Measurements from ENCODE around the gene PRKG1. TPM values are rescaled to one million over a fixed set of nuclear protein-coding genes. Genes with fewer than 3 reads are reported as not detected.

The PRKG1 gene
- total RNA-seq, 2 donors from 2014 or later, result 145 to 381 TPM

DNA sequence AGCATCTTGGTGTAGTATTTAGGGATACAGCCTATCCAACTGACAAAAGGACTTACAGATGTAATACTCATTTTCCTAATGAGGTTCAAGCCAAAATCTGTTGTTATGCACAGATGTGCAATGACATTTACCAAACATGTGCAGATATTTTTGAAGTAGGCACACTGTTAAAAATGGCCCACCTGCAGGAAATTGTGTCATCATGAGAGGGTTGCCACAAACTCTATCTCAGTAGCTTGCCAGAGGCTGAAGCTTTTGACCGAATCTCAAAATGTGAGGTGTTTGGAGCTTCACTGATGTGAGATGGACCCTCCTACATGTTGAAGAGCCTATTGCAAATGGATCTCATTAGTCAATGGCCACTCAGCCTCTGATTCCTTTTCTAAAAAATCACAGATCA lies 714.8 kb downstream of the PRKG1 start:
- ATAC-seq (ENCODE audit: insufficient number of reproducible peaks, low FRiP score, low read depth) (no peak), DNase-seq (ENCODE audit: low spot score) (no peak)
- Histone ChIP-seq H3K27ac (peak overlapping the region in 1 of 2 donors; percentile 54), H3K9me3 (peaks cover 19% of the 10 kb centered on the region), H3K27me3 (replicated peaks; ENCODE audit: insufficient read depth) (no peaks in the 10 kb centered on the region), H3K4me3 (no peak overlapping the region), H3K4me1 (ENCODE audit: control insufficient read depth in 1 of 2, low read depth in 2 of 2) (peaks cover 15 to 61% of the 10 kb centered on the region in 2 donors), H3K36me3 (no peaks in the 10 kb centered on the region)
- TF ChIP-seq, protein P1, sequence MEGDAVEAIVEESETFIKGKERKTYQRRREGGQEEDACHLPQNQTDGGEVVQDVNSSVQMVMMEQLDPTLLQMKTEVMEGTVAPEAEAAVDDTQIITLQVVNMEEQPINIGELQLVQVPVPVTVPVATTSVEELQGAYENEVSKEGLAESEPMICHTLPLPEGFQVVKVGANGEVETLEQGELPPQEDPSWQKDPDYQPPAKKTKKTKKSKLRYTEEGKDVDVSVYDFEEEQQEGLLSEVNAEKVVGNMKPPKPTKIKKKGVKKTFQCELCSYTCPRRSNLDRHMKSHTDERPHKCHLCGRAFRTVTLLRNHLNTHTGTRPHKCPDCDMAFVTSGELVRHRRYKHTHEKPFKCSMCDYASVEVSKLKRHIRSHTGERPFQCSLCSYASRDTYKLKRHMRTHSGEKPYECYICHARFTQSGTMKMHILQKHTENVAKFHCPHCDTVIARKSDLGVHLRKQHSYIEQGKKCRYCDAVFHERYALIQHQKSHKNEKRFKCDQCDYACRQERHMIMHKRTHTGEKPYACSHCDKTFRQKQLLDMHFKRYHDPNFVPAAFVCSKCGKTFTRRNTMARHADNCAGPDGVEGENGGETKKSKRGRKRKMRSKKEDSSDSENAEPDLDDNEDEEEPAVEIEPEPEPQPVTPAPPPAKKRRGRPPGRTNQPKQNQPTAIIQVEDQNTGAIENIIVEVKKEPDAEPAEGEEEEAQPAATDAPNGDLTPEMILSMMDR (IDR thresholded peaks at IDR 0.05), result no peak

DNA sequence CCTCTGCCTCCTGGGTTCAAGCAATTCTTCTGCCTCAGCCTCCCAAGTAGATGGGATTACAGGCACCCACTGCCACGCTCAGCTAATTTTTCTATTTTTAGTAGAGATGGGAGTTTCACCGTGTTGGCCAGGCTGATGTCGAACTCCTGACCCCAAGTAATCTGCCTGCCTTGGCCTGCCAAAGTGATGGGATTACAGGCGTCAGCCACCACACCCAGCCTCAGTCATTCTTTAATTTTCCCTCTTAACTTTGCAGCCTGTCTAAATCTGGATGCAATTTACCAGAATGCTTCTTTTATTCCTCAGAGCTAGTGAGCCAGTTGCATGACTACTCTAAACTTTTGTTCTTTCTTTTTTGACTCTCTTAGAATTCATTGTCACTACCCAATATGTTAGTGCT lies 715.6 kb downstream of the PRKG1 start:
- DNase-seq (ENCODE audit: low spot score), result no peak
- H3K27me3 ChIP-seq (replicated peaks; ENCODE audit: insufficient read depth), result no peaks in the 10 kb centered on the region

DNA sequence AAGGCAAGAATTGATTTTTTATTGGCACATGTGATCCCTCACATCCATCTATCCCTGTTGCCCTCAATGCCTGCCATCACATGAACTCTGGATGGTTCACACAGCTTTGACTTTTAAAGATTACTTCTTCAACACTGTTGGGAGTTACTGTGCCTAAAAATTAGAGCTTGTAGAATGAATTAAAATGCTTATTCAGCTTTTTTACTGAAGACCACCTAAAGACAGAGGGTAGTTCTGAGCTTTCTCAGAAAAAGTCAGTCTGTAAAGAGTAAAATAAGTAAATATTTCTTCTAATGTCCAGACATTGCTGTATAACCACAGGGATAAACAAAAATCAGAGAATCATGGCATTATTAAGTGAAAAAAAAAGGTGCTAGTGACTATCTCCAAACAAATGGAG lies 718.4 kb downstream of the PRKG1 start:
- TF ChIP-seq, protein P1 (IDR thresholded peaks at IDR 0.05), result no peak

More for the DNA sequence above, 715.6 kb downstream of the PRKG1 start:
- H3K27ac ChIP-seq, result peak overlapping the region in 1 of 2 donors; percentile 54
- H3K4me3 ChIP-seq, result no peak overlapping the region
- no peaks in the 10 kb centered on the region for H3K36me3 ChIP-seq
- H3K4me1 ChIP-seq (ENCODE audit: control insufficient read depth in 1 of 2, low read depth in 2 of 2), result peaks cover 15 to 56% of the 10 kb centered on the region in 2 donors
- ATAC-seq (ENCODE audit: insufficient number of reproducible peaks, low FRiP score, low read depth), result no peak
- TF ChIP-seq, protein P1 (IDR thresholded peaks at IDR 0.05), result no peak
- peaks cover 20% of the 10 kb centered on the region for H3K9me3 ChIP-seq

DNA sequence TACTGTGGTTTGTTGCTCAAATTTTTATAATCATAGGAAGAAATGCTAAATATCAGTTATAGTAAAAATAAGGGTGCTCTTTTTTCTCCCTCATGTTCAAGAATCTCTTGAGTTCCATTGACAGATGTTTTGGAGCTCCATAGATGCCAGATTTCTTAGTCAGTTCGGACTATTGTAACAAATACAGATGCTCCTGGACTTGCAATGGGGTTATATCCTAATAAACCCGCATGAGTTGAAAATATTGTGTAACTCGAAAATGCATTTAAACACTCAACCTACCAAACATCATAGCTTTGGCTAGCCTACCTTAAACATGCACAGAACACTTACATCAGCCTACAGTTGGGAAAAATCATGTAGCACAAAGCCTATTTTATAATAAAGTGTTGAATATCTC lies 725.8 kb downstream of the PRKG1 start:
- H3K9me3 ChIP-seq, result no peaks in the 10 kb centered on the region
- no peak overlapping the region for H3K4me3 ChIP-seq
- H3K36me3 ChIP-seq, result no peaks in the 10 kb centered on the region
- TF ChIP-seq, protein P1 (IDR thresholded peaks at IDR 0.05), result no peak
- DNase-seq (ENCODE audit: low spot score), result no peak
- no peaks in the 10 kb centered on the region for H3K27me3 ChIP-seq (replicated peaks; ENCODE audit: insufficient read depth)
- no peak for ATAC-seq (ENCODE audit: insufficient number of reproducible peaks, low FRiP score, low read depth)
- H3K27ac ChIP-seq, result peak overlapping the region; percentile 48 to 49
- peaks cover 3 to 21% of the 10 kb centered on the region in 2 donors for H3K4me1 ChIP-seq (ENCODE audit: control insufficient read depth in 1 of 2, low read depth in 2 of 2)

More for the DNA sequence above, 718.4 kb downstream of the PRKG1 start:
- ATAC-seq (ENCODE audit: insufficient number of reproducible peaks, low FRiP score, low read depth) (no peak), DNase-seq (ENCODE audit: low spot score) (no peak)
- no peak overlapping the region for H3K4me3 ChIP-seq
- H3K36me3 ChIP-seq, result no peaks in the 10 kb centered on the region
- H3K27ac ChIP-seq, result no peak overlapping the region
- H3K9me3 ChIP-seq, result peaks cover 20% of the 10 kb centered on the region
- H3K27me3 ChIP-seq (replicated peaks; ENCODE audit: insufficient read depth), result no peaks in the 10 kb centered on the region
- peaks cover 3 to 31% of the 10 kb centered on the region in 2 donors for H3K4me1 ChIP-seq (ENCODE audit: control insufficient read depth in 1 of 2, low read depth in 2 of 2)

DNA sequence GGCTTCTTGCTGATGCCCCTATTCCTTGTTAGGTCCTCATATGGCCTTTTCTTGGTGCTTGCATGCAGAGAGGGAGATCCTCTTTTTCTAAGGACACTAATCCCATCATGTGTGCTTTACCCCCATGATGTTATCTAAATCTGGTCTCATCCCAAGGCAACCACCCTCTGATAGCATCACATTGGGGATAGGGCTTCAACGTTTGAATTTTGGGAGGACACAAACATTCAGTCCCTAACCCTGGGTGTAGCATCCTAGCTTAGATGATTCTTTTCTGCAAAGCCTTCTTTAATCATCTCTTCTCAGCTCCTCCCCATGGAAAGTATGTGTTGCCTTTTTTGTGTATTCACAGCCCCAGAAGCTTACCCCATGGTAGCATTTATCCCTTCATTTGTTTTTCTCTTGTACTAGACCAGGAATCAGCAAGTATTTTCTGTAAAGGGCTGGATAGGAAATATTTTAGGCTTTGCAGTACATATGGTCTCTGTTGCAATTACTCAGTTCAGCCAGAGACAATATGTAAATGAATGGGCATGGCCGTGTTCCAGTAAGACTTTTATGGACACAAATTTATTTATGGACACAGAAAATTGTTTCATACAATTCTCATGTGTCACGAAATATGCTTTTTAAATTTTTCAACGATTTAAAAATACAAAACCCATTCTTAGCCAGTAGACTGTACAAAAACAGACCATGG lies 726.6 kb downstream of the PRKG1 start:
- Histone ChIP-seq H3K4me3 (no peak overlapping the region), H3K27ac (peak overlapping the region; percentile 48 to 49), H3K27me3 (replicated peaks; ENCODE audit: insufficient read depth) (no peaks in the 10 kb centered on the region), H3K36me3 (no peaks in the 10 kb centered on the region), H3K4me1 (ENCODE audit: control insufficient read depth in 1 of 2, low read depth in 2 of 2) (peaks cover 3 to 26% of the 10 kb centered on the region in 2 donors), H3K9me3 (no peaks in the 10 kb centered on the region)
- DNase-seq (ENCODE audit: low spot score) (no peak), ATAC-seq (ENCODE audit: insufficient number of reproducible peaks, low FRiP score, low read depth) (peak; percentile 52)
- TF ChIP-seq, protein P1 (IDR thresholded peaks at IDR 0.05), result no peak

All from thoracic aorta (tissue), 2 donors.